ENCODE data around the gene CDHR3. TPM values are rescaled to one million over a fixed set of nuclear protein-coding genes. Genes with fewer than 3 reads are reported as not detected.
A peak's percentile ranks its signal among the peaks of the same experiment; 100 is the strongest.

Gene CDHR3
- total RNA-seq, 1 experiment from 2014 or later = 6.5 TPM

- Histone ChIP-seq H3K4me3 (ENCODE audit: low read depth in 2 of 2, low read length in 2 of 2) (no peak overlapping the region), H3K27me3 (ENCODE audit: control insufficient read depth, insufficient read depth, low read length) (no peaks in the 10 kb centered on the region), H3K27ac (ENCODE audit: low read length) (peak overlapping the region; percentile 48; the same call in 1 of the 2 replicates), H3K4me1 (ENCODE audit: control insufficient read depth, insufficient read depth, low read length) (peaks cover 37% of the 10 kb centered on the region), H3K36me3 (ENCODE audit: control insufficient read depth, insufficient read depth, low read length) (no peaks in the 10 kb centered on the region), H3K9me3 (ENCODE audit: control insufficient read depth, insufficient read depth, low read depth, low read length) (no peaks in the 10 kb centered on the region)
- ChIA-PET CTCF (no interaction called here), POLR2A (interaction anchor here (0.6 kb wide), 1 partner anchor 90 kb away, joined by 5 read pairs; no protein-coding TSS in a partner anchor)
- no TSS peak for BruUV-seq (replicated peaks)
- no peak for TF ChIP-seq CTCF (IDR thresholded peaks at IDR 0.05)
- no peak for TF ChIP-seq SIN3A (IDR thresholded peaks at IDR 0.05; ENCODE audit: borderline replicate concordance, insufficient read depth, low read depth, low read length)
- TF ChIP-seq TCF7L2 (IDR thresholded peaks at IDR 0.05; ENCODE audit: low read depth, low read length) = no peak
- no peak for TF ChIP-seq POLR2AphosphoS5 (IDR thresholded peaks at IDR 0.05; ENCODE audit: low read depth, low read length)
- TF ChIP-seq REST (IDR thresholded peaks at IDR 0.05; ENCODE audit: insufficient read depth in 1 of 2, low read depth in 2 of 2, low read length in 1 of 2) = no peak
- intact Hi-C loops (cut with micrococcal nuclease; ENCODE audit: unreplicated experiment) = no loop called here
- no peak for ATAC-seq
- no peak for DNase-seq (ENCODE audit: low read depth, low spot score)
- in situ Hi-C loops (cut with HindIII; ENCODE audit: low pct_unique_long_range_greater_than_20kb, low sequenced_read_pairs) = loop anchor here (25.0 kb wide), 1 partner anchor 93 kb away; no protein-coding TSS in a partner anchor
These were observed 106.6 kb downstream of the CDHR3 start for GRCh38 chr7:106069471-106070200.

- intact Hi-C loops (cut with micrococcal nuclease; ENCODE audit: unreplicated experiment) = no loop called here
- H3K36me3 ChIP-seq (ENCODE audit: control insufficient read depth, insufficient read depth, low read length) = no peaks in the 10 kb centered on the region
- peak overlapping the region; percentile 55; the same call in 1 of the 2 replicates for H3K27ac ChIP-seq (ENCODE audit: low read length)
- TF ChIP-seq CTCF (IDR thresholded peaks at IDR 0.05) (no peak), POLR2AphosphoS5 (IDR thresholded peaks at IDR 0.05; ENCODE audit: low read depth, low read length) (no peak), REST (IDR thresholded peaks at IDR 0.05; ENCODE audit: insufficient read depth in 1 of 2, low read depth in 2 of 2, low read length in 1 of 2) (no peak), SIN3A (IDR thresholded peaks at IDR 0.05; ENCODE audit: borderline replicate concordance, insufficient read depth, low read depth, low read length) (no peak), TCF7L2 (IDR thresholded peaks at IDR 0.05; ENCODE audit: low read depth, low read length) (no peak)
- BruUV-seq (replicated peaks) = no TSS peak
- H3K9me3 ChIP-seq (ENCODE audit: control insufficient read depth, insufficient read depth, low read depth, low read length) = no peaks in the 10 kb centered on the region
- ChIA-PET POLR2A (interaction anchor here (0.6 kb wide), 1 partner anchor 90 kb away, joined by 5 read pairs; no protein-coding TSS in a partner anchor), CTCF (no interaction called here)
- DNase-seq (ENCODE audit: low read depth, low spot score) (no peak), ATAC-seq (no peak)
- in situ Hi-C loops (cut with HindIII; ENCODE audit: low pct_unique_long_range_greater_than_20kb, low sequenced_read_pairs) = loop anchor here (25.0 kb wide), 1 partner anchor 92 kb away; no protein-coding TSS in a partner anchor
- H3K4me1 ChIP-seq (ENCODE audit: control insufficient read depth, insufficient read depth, low read length) = peaks cover 31% of the 10 kb centered on the region
- no peaks in the 10 kb centered on the region for H3K27me3 ChIP-seq (ENCODE audit: control insufficient read depth, insufficient read depth, low read length)
- no peak overlapping the region for H3K4me3 ChIP-seq (ENCODE audit: low read depth in 2 of 2, low read length in 2 of 2)
These were observed 107.1 kb downstream of the CDHR3 start for GRCh38 chr7:106070201-106070551.

Data from Panc1 (cell line).